Dedifferentiated amniotic fluid mesenchymal stem cell (primary cell): ENCODE results near the gene MSI2.

ENCODE experiments used
- DNase-seq: peaks from one replicate; pipeline ENCODE4 v3.0.0-alpha.2; 2016; ENCODE audit errors: extremely low spot score

MSI2 gene

GRCh38 chr17:57369509-57369945 is 113.2 kb downstream of the MSI2 start:
- no peak for DNase-seq

GRCh38 chr17:57370037-57370581 is 113.8 kb downstream of the MSI2 start:
- DNase-seq = peak; percentile 75

GRCh38 chr17:57370619-57371018 is 114.3 kb downstream of the MSI2 start:
- DNase-seq = no peak

- peak; percentile 31 for DNase-seq
Measured at GRCh38 chr17:57372156-57372555, 115.8 kb downstream of the MSI2 start.

GRCh38 chr17:57373048-57373447 is 116.7 kb downstream of the MSI2 start:
- DNase-seq = no peak

- DNase-seq = no peak
Measured at GRCh38 chr17:57373756-57374155, 117.4 kb downstream of the MSI2 start.

GRCh38 chr17:57375040-57375769 is 118.9 kb downstream of the MSI2 start:
- no peak for DNase-seq

GRCh38 chr17:57375770-57376225 is 119.5 kb downstream of the MSI2 start:
- no peak for DNase-seq

GRCh38 chr17:57377094-57377493 is 120.8 kb downstream of the MSI2 start:
- no peak for DNase-seq

- no peak for DNase-seq
Measured at GRCh38 chr17:57379237-57379894, 123.0 kb downstream of the MSI2 start.

- DNase-seq = no peak
Measured at GRCh38 chr17:57379895-57380434, 123.6 kb downstream of the MSI2 start.

- DNase-seq = no peak
Measured at GRCh38 chr17:57381498-57381897, 125.2 kb downstream of the MSI2 start.

- DNase-seq = no peak
Measured at GRCh38 chr17:57384219-57384618, 127.9 kb downstream of the MSI2 start.

GRCh38 chr17:57385975-57386374 is 129.7 kb downstream of the MSI2 start:
- DNase-seq = no peak

- DNase-seq = no peak
Measured at GRCh38 chr17:57387575-57387974, 131.3 kb downstream of the MSI2 start.

GRCh38 chr17:57388131-57388725 is 131.9 kb downstream of the MSI2 start:
- DNase-seq = no peak

GRCh38 chr17:57389473-57389872 is 133.2 kb downstream of the MSI2 start:
- DNase-seq = no peak

- no peak for DNase-seq
Measured at GRCh38 chr17:57391076-57391825, 134.9 kb downstream of the MSI2 start.

GRCh38 chr17:57391857-57392471 is 135.6 kb downstream of the MSI2 start:
- DNase-seq = no peak

GRCh38 chr17:57393368-57393767 is 137.0 kb downstream of the MSI2 start:
- no peak for DNase-seq

- no peak for DNase-seq
Measured at GRCh38 chr17:57394375-57394774, 138.1 kb downstream of the MSI2 start.
